GM10266 (cell line): Measurements from ENCODE around the gene NMNAT2.

Source experiments
- DNase-seq: peaks from one replicate; pipeline ENCODE4 v3.0.0; 2012; ENCODE audit errors: extremely low spot score
- TF ChIP-seq, protein P1 (sequence below): IDR thresholded peaks from 2 replicates; pipeline ENCODE4 v1.5.1; 2012; ENCODE audit warnings: mild to moderate bottlenecking, low read depth; ENCODE audit not compliant: control insufficient read depth, insufficient read depth; ENCODE audit errors: missing control alignments

The NMNAT2 gene

DNA sequence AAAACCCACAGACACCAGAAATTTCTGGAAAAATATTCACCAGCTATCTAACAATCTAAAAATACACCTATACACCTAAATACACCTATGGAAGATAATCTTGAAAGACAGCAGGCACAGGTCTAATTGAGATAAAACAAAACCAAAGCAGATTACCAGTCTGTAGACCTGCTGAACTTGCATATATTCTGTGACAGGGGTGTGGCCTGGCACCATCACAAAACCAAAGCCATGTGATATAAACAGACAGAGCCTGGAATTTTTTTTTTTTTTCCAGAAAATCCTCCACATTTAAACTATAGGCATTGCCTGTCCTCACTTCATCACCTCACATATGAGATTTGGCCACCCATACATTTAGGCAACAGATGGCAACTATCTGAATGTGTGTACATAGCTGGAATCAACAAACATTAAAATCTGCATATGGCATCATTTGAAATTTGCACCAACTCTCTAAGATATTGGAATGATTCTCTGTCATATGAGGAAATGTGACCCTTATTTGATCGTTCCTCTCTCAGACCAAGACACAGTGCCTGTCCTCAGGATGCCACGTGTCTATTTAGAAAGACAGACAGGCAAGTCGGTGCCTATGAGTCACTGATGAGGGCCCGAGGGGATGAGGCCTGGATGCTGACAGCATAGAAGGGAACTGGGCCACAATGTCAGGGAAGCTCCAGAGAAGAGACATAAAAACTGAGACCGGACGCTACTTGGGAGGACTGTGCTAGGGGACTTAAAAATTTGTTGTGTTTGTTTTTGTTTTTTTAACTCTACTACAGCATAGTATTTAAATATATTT is 32.6 kb downstream of the NMNAT2 start:
- DNase-seq: no peak
- TF ChIP-seq, protein P1, sequence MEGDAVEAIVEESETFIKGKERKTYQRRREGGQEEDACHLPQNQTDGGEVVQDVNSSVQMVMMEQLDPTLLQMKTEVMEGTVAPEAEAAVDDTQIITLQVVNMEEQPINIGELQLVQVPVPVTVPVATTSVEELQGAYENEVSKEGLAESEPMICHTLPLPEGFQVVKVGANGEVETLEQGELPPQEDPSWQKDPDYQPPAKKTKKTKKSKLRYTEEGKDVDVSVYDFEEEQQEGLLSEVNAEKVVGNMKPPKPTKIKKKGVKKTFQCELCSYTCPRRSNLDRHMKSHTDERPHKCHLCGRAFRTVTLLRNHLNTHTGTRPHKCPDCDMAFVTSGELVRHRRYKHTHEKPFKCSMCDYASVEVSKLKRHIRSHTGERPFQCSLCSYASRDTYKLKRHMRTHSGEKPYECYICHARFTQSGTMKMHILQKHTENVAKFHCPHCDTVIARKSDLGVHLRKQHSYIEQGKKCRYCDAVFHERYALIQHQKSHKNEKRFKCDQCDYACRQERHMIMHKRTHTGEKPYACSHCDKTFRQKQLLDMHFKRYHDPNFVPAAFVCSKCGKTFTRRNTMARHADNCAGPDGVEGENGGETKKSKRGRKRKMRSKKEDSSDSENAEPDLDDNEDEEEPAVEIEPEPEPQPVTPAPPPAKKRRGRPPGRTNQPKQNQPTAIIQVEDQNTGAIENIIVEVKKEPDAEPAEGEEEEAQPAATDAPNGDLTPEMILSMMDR: no peak

DNA sequence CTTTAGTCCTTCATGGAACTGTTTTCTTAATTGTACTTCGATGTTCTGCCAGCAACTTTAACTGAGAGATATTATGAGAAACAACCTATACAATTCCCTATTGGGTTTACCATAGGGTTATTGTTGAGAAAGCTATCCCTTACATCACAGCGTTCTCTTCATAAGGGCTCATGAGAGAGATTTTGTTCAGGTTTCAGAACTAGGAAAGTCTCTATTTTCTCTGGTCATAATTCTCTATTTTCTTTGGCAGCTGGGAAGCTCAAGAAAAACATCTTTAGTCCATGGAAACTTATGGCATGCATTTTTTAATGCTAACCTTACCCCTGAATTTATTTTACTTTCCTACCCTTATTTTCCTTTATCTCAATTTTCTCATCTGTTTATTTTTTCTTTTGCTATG is 38.2 kb downstream of the NMNAT2 start:
- DNase-seq: no peak
- TF ChIP-seq, protein P1: no peak

DNA sequence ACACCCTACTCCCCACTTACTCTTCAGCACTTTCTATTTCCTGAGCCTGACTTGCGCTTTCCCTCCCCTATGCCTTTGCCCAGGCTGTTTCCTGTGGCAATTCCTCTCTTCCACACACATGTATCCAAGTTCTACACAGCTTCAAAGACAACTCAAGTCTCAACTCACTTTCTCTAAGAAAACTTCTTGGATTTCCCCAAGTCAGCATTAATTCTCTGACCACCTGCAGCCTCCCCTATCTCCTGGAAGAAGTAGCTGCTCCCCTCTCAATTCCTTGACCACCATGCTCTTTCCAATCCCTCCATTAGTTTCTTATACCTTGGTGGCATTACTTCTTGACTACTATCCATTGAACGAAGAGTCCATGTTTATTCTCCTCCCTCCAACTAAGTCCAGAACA is 42.8 kb downstream of the NMNAT2 start:
- DNase-seq: no peak
- TF ChIP-seq, protein P1: no peak

DNA sequence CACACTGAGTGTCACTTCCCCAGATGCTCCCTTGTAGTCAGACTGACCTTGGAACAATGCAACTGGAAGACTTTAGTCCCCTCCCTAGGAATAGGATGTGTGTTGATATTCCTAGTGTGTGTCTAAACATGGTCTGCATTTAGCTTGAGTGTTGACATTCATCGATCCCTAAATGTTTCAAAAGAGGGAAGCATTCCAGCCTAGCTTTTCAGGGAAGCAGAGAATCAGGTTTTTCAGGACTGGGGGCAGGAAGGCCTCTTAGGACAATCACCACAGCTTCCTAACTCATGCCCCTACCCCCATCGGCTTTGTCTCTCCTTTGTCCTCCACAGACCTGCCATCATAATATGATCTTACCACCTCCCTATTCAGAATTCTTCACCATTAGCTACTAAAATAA is 43.4 kb downstream of the NMNAT2 start:
- TF ChIP-seq, protein P1: no peak
- DNase-seq: no peak

GRCh38 chr1:183372586-183373230 is 45.5 kb downstream of the NMNAT2 start:
- TF ChIP-seq, protein P1: no peak
- no peak for DNase-seq

- TF ChIP-seq, protein P1: no peak
- no peak for DNase-seq
These were observed 47.7 kb downstream of the NMNAT2 start for GRCh38 chr1:183370399-183371058.
